ENCODE data around the gene USP6.
"Not testable (repeated sequence)": the region's sequence is repeated elsewhere in the genome, so short reads cannot be mapped to it uniquely, and the experiment has no call there.

Gene USP6

GRCh38 chr17:5111402-5112204, 4.2 kb upstream of the USP6 start, which contains the start of gene ZNF232:
Gene ZNF232, minus strand, starts transcription at chr17:5111878. Its CDS starts 56 bp downstream, at chr17:5111822.
- Histone ChIP-seq H3F3A (ENCODE audit: insufficient read depth, low read length) (no peaks in the 10 kb centered on the region; the same call in 1 of the 2 replicates), H3K9me2 (ENCODE audit: low read depth, low read length) (no peaks in the 10 kb centered on the region), H4K20me1 (ENCODE audit: insufficient read depth, low read length) (no peaks in the 10 kb centered on the region), H3K79me2 (ENCODE audit: insufficient read depth, low read length) (no peaks in the 10 kb centered on the region), H3K27me3 (ENCODE audit: insufficient read depth, low read length) (no peaks in the 10 kb centered on the region), H3K36me3 (ENCODE audit: insufficient read depth, low read length) (peaks cover 59% of the 10 kb centered on the region), H3K4me3 (ENCODE audit: low read depth, low read length, poor library complexity, severe bottlenecking) (peak within 1 kb of the TSS; percentile 80), H3K9me3 (ENCODE audit: low read length) (peaks cover 17% of the 10 kb centered on the region), H3K9ac (ENCODE audit: low read length) (peak within 1 kb of the TSS; percentile 88), H2AFZ (ENCODE audit: low read length) (peak within 1 kb of the TSS; percentile 17; the same call in 1 of the 2 replicates), H3K27ac (ENCODE audit: low read depth, low read length, poor library complexity, severe bottlenecking) (peak within 1 kb of the TSS; percentile 26), H3K4me2 (ENCODE audit: low read length) (peak within 1 kb of the TSS; percentile 69), H3K4me1 (ENCODE audit: insufficient read depth, low read length, severe bottlenecking) (peaks cover 18% of the 10 kb centered on the region)
- no peak for TF ChIP-seq CTCF (IDR thresholded peaks at IDR 0.05; ENCODE audit: low read length)

DNA sequence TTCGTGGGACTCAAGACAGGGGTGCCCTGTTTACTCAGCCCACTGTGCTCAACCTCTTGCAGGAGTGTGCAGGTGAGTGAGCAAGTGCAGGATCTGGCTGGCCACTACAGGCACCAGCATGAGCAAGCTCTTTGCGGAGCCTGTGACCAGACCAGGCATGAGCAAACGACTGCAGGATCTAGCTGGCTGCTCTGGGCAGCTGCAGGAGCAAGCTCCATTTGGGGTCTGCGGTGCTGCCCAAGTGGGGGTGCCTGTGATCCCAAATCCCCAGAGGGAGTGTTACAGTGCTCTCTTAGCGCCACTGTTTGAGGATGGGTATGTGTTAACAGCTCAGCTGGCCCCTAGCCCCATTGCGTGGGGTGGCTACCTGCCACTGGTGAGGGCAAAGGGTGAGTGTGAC, 2.4 kb downstream of the USP6 start:
- no peaks in the 10 kb centered on the region for H3K4me1 ChIP-seq (ENCODE audit: insufficient read depth, low read length, severe bottlenecking)
- no peaks in the 10 kb centered on the region for H4K20me1 ChIP-seq (ENCODE audit: insufficient read depth, low read length)
- H3K4me3 ChIP-seq (ENCODE audit: low read depth, low read length, poor library complexity, severe bottlenecking) = no peak overlapping the region
- H2AFZ ChIP-seq (ENCODE audit: low read length) = no peak overlapping the region
- TF ChIP-seq EZH2 (IDR thresholded peaks at IDR 0.05; ENCODE audit: borderline replicate concordance, low read length) (no peak), CTCF (IDR thresholded peaks at IDR 0.05; ENCODE audit: low read length) (no peak)
- H3K27ac ChIP-seq (ENCODE audit: low read depth, low read length, poor library complexity, severe bottlenecking) = no peak overlapping the region
- H3K4me2 ChIP-seq (ENCODE audit: low read length) = no peak overlapping the region
- no peaks in the 10 kb centered on the region for H3K9me3 ChIP-seq (ENCODE audit: low read length)
- H3K27me3 ChIP-seq (ENCODE audit: insufficient read depth, low read length) = no peaks in the 10 kb centered on the region; the same call in 1 of the 2 replicates
- H3K9ac ChIP-seq (ENCODE audit: low read length) = no peak overlapping the region
- peaks cover 13% of the 10 kb centered on the region for H3K36me3 ChIP-seq (ENCODE audit: insufficient read depth, low read length)
- H3F3A ChIP-seq (ENCODE audit: insufficient read depth, low read length) = no peaks in the 10 kb centered on the region
- H3K79me2 ChIP-seq (ENCODE audit: insufficient read depth, low read length) = no peaks in the 10 kb centered on the region
- H3K9me2 ChIP-seq (ENCODE audit: low read depth, low read length) = no peaks in the 10 kb centered on the region

DNA sequence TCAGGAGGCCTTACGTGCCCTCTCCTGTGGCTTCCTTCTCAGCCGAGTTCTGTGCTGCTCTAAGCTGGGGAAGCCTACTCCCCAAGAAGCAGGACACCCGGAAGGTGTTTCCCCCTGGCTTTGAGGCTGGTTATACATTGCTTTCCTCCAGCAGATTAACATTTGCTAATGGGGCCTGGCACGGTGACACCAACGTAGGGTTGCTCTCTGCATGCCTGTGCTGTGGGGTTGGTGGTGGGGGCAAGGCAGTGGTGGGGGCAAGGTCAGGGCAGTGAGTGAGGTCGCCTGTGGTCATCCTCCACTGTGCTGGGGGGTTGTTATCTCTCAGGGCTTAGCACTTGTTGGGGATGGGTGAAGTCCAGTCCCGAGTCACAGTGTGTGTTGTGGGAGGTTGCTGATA, 4.2 kb downstream of the USP6 start:
- no peak overlapping the region for H3K4me3 ChIP-seq (ENCODE audit: low read depth, low read length, poor library complexity, severe bottlenecking)
- H2AFZ ChIP-seq (ENCODE audit: low read length) = no peak overlapping the region
- H3K27me3 ChIP-seq (ENCODE audit: insufficient read depth, low read length) = no peaks in the 10 kb centered on the region; the same call in 1 of the 2 replicates
- H3K9ac ChIP-seq (ENCODE audit: low read length) = no peak overlapping the region
- no peaks in the 10 kb centered on the region for H4K20me1 ChIP-seq (ENCODE audit: insufficient read depth, low read length)
- H3K9me2 ChIP-seq (ENCODE audit: low read depth, low read length) = no peaks in the 10 kb centered on the region
- H3F3A ChIP-seq (ENCODE audit: insufficient read depth, low read length) = no peaks in the 10 kb centered on the region
- no peaks in the 10 kb centered on the region for H3K9me3 ChIP-seq (ENCODE audit: low read length)
- H3K79me2 ChIP-seq (ENCODE audit: insufficient read depth, low read length) = no peaks in the 10 kb centered on the region
- no peak overlapping the region for H3K4me2 ChIP-seq (ENCODE audit: low read length)
- H3K4me1 ChIP-seq (ENCODE audit: insufficient read depth, low read length, severe bottlenecking) = no peaks in the 10 kb centered on the region
- no peak overlapping the region for H3K27ac ChIP-seq (ENCODE audit: low read depth, low read length, poor library complexity, severe bottlenecking)
- H3K36me3 ChIP-seq (ENCODE audit: insufficient read depth, low read length) = no peaks in the 10 kb centered on the region
- TF ChIP-seq CTCF (IDR thresholded peaks at IDR 0.05; ENCODE audit: low read length) (no peak), EZH2 (IDR thresholded peaks at IDR 0.05; ENCODE audit: borderline replicate concordance, low read length) (no peak)

GRCh38 chr17:5120436-5121185, 4.8 kb downstream of the USP6 start:
- H3K4me3 ChIP-seq (ENCODE audit: low read depth, low read length, poor library complexity, severe bottlenecking); H3K36me3 ChIP-seq (ENCODE audit: insufficient read depth, low read length); H3K4me1 ChIP-seq (ENCODE audit: insufficient read depth, low read length, severe bottlenecking); H3K4me2 ChIP-seq (ENCODE audit: low read length); H2AFZ ChIP-seq (ENCODE audit: low read length); H3K9me2 ChIP-seq (ENCODE audit: low read depth, low read length); H3K9ac ChIP-seq (ENCODE audit: low read length); H3F3A ChIP-seq (ENCODE audit: insufficient read depth, low read length); H3K27me3 ChIP-seq (ENCODE audit: insufficient read depth, low read length); H3K9me3 ChIP-seq (ENCODE audit: low read length); H3K79me2 ChIP-seq (ENCODE audit: insufficient read depth, low read length); H3K27ac ChIP-seq (ENCODE audit: low read depth, low read length, poor library complexity, severe bottlenecking); H4K20me1 ChIP-seq (ENCODE audit: insufficient read depth, low read length): not testable (repeated sequence)

All from OCI-LY1 (cell line).